BJ (cell line): ENCODE results near the gene ZNF121. TPM values are rescaled to one million over a fixed set of nuclear protein-coding genes. Genes with fewer than 3 reads are reported as not detected.

Experiments
- CTCF ChIA-PET: fragments of 350-600 bp; formaldehyde crosslinking; extraction: SDS; loops from one replicate; lab custom pipeline; 2021; ENCODE audit warnings: antibody characterized with exemption, inconsistent platforms; lab: Yijun Ruan, JAX
- POLR2A ChIA-PET: fragments of 300-600 bp; sonication (Branson Sonifier 250); formaldehyde crosslinking; extraction: SDS; loops from one replicate; lab custom pipeline; 2021; ENCODE audit warnings: antibody characterized with exemption; lab: Charles Lee
- DNase-seq: peaks from one replicate; pipeline ENCODE4 v3.0.0-alpha.2; 2011; ENCODE audit warnings: low read depth
- H3K27me3 ChIP-seq: 2 replicates; pipeline ENCODE4 v1.6.0; 2011; ENCODE audit warnings: low read length; ENCODE audit not compliant: control insufficient read depth, insufficient read depth
- H3K36me3 ChIP-seq: 2 replicates; pipeline ENCODE4 v1.5.1; 2011; ENCODE audit warnings: low read length; ENCODE audit not compliant: control insufficient read depth, insufficient read depth
- H3K4me3 ChIP-seq: 2 replicates; pipeline ENCODE4 v1.5.1; 2011; ENCODE audit warnings: low read depth, mild to moderate bottlenecking, control low read depth, low read length
- CTCF ChIP-seq: IDR thresholded peaks from 2 replicates; pipeline ENCODE4 v1.5.1; 2011; ENCODE audit warnings: low read depth, mild to moderate bottlenecking, control low read depth, inconsistent platforms, low read length, moderate library complexity; ENCODE audit not compliant: insufficient read depth
- polyA minus RNA-seq: library from RNA; depleted of rRNA, polyadenylated mRNA; stranded (reverse); fragments of >200 nt; gene quantifications from 2 replicates; pipeline ENCODE4 v1.2.3, GENCODE V29; 2011; rRNA and poly(A)+ RNA removed
- polyA plus RNA-seq: library from polyadenylated mRNA; depleted of rRNA; stranded (reverse); fragments of >200 nt; gene quantifications from 2 replicates; pipeline ENCODE4 v1.2.3, GENCODE V29; 2011; rRNA removed

ZNF121 gene
- polyA plus RNA-seq (1.7 and 4.5 TPM in 2 replicates), polyA minus RNA-seq (10.5 and 13.5 TPM in 2 replicates)

GRCh38 chr19:9584073-9584833, at the start of gene ZNF121:
ZNF121 (minus strand) TSS chr19:9584504; CDS start chr19:9568097, 16,407 bp downstream.
- no peak for TF ChIP-seq CTCF
- POLR2A ChIA-PET = no interaction called here

GRCh38 chr19:9627856-9628255, 43.6 kb upstream of the ZNF121 start:
- ChIA-PET CTCF (interaction anchor here (1.1 to 2.2 kb wide), 3 partner anchors 161 to 168 kb away, joined by 3 to 7 read pairs (median 5); no protein-coding TSS in a partner anchor), POLR2A (no interaction called here)
- no peaks in the 10 kb centered on the region for H3K27me3 ChIP-seq
- no peak for DNase-seq
- no peak overlapping the region for H3K4me3 ChIP-seq
- no peak for TF ChIP-seq CTCF
- H3K36me3 ChIP-seq = no peaks in the 10 kb centered on the region; the same call in 1 of the 2 replicates

More at GRCh38 chr19:9584073-9584833, at the start of gene ZNF121:
- peaks cover under 1% of the 10 kb centered on the region for H3K36me3 ChIP-seq
- H3K4me3 ChIP-seq = peak within 1 kb of the TSS; percentile 75
- no peak for DNase-seq
- CTCF ChIA-PET = interaction anchor here (0.6 to 1.4 kb wide), 4 partner anchors 16 to 206 kb away, joined by 3 to 7 read pairs (median 3); no protein-coding TSS in a partner anchor
- no peaks in the 10 kb centered on the region for H3K27me3 ChIP-seq

DNA sequence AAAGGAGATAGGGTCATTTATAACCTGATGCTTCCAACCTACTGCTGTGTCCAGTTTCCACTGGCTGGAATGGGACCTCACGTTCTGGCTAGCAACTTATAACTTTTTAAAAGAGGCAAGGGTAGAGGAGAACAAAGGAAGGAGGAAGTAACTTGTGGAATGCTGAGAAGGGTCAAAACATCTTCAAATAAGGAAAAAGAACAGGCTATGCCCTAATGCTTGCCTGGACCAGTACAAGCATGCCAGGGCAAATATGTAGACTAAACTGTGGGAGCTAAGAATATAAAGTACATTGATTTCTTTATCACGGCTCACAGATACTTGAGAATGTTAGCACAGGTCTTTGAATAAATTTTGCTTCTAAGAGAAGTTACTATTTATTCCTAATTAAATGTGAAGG, 38.2 kb upstream of the ZNF121 start:
- Histone ChIP-seq H3K27me3 (no peaks in the 10 kb centered on the region), H3K4me3 (no peak overlapping the region), H3K36me3 (peaks cover 6% of the 10 kb centered on the region)
- no peak for DNase-seq
- ChIA-PET CTCF (interaction anchor here (0.8 to 1.5 kb wide), 4 partner anchors 16 to 168 kb away, joined by 3 to 4 read pairs (median 3); no protein-coding TSS in a partner anchor), POLR2A (no interaction called here)
- no peak for TF ChIP-seq CTCF

DNA sequence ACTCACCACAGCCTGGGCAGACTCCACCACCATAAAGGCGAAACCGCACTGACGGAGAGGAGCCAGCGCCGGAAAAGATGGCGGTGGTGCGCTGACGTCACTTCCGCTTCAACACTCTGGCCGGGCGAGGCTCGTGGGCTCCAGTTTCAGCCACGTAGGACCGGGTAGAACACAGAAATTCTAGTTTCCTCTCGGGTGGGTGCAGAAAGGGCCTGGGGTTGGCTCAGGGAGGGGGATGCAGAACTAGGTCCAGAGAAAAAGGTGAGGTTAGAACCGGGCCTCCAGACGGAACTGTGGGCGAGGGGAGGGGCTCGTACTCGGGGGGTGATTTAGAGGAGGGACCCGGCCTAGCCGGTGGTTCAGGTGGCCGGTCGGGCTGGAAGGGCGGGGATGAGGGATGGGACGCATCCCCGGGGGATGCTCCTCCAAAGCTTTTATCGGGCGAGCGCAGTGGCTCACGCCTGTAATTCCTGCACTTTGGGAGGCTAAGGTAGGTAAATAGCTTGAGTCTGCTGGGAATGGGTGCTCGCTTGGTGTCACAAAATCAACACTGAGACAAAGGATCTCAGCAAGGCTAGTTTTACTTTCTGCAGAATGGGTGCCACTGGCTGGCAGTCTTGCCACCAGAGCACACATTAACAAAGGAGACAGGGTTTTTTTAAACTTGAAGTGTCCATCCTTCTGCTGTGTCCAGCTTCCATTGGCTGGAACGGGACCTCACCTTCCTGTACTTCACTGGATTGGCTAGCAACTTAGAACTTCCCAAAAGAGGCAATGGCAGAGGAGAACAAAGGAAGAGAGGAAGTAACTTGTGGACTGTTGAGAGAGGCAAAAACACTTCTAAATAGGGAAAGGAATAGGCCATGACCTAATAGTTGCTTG, 37.1 kb upstream of the ZNF121 start, which contains the start of gene ZNF561:
TSS of gene ZNF561 (minus strand) at position 77 of the 882 bp plus-strand sequence. CDS start 1,776 bp downstream, outside the sequence.
- H3K4me3 ChIP-seq = peak within 1 kb of the TSS; percentile 81
- H3K27me3 ChIP-seq = no peaks in the 10 kb centered on the region
- DNase-seq = peak; percentile 32
- ChIA-PET POLR2A (no interaction called here), CTCF (no interaction called here)
- H3K36me3 ChIP-seq = peaks cover 11% of the 10 kb centered on the region
- no peak for TF ChIP-seq CTCF
